A549 (cell line): ENCODE data around the gene FAF1.

ENCODE experiments used
- BHLHE40 ChIP-seq: IDR thresholded peaks from 2 replicates; pipeline ENCODE4 v1.6.1; 2012; ENCODE audit warnings: low read depth, low read length, inconsistent platforms
- EP300 ChIP-seq, 2 experiments: fragments of >200 bp; sonication (Bioruptor Twin); formaldehyde crosslinking; IDR thresholded peaks; 2 replicates in 1 of 2; 3 replicates in 1 of 2; pipeline ENCODE4 v1.6.1; 2016 to 2017
- POLR2A ChIP-seq: IDR thresholded peaks from 2 replicates; pipeline ENCODE4 v1.6.1; 2012; ENCODE audit warnings: mild to moderate bottlenecking, low read length
- TF ChIP-seq, protein P1 (sequence below): fragments of >200 bp; sonication (Bioruptor Twin); formaldehyde crosslinking; IDR thresholded peaks from 3 replicates; pipeline ENCODE4 v1.5.1; 2016
- TF ChIP-seq, protein P2 (sequence below): IDR thresholded peaks from 2 replicates; pipeline ENCODE4 v1.6.1; 2012
- TF ChIP-seq, protein P3 (sequence below): fragments of 150-350 bp; IDR thresholded peaks from 2 replicates; pipeline ENCODE4 v1.6.1; 2014; ENCODE audit warnings: low read depth, mild to moderate bottlenecking, low read length
- TF ChIP-seq, protein P4 (sequence below): IDR thresholded peaks from 2 replicates; pipeline ENCODE4 v1.6.1; 2012

DNA sequence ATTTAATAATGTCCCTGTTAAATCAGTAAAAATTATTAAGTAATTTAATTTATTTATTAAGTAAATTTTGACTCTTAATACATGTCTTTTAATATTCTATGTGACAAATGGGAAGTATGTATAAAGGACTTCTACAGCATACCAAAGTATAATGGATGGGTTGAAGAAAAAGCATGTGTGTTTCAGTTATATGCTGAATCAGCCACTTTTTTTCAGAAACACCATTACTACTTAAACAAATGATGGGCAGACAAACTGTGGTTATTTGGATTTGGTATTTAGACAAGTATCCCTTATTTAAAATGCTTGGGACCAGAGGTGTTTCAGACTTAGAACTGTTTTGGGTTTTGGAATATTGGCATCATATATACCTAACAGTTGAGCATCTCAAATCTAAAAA is 360.5 kb downstream of the FAF1 start:
- TF ChIP-seq, protein P1, sequence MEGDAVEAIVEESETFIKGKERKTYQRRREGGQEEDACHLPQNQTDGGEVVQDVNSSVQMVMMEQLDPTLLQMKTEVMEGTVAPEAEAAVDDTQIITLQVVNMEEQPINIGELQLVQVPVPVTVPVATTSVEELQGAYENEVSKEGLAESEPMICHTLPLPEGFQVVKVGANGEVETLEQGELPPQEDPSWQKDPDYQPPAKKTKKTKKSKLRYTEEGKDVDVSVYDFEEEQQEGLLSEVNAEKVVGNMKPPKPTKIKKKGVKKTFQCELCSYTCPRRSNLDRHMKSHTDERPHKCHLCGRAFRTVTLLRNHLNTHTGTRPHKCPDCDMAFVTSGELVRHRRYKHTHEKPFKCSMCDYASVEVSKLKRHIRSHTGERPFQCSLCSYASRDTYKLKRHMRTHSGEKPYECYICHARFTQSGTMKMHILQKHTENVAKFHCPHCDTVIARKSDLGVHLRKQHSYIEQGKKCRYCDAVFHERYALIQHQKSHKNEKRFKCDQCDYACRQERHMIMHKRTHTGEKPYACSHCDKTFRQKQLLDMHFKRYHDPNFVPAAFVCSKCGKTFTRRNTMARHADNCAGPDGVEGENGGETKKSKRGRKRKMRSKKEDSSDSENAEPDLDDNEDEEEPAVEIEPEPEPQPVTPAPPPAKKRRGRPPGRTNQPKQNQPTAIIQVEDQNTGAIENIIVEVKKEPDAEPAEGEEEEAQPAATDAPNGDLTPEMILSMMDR, result no peak
- TF ChIP-seq, protein P2, sequence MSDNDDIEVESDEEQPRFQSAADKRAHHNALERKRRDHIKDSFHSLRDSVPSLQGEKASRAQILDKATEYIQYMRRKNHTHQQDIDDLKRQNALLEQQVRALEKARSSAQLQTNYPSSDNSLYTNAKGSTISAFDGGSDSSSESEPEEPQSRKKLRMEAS, result no peak
- TF ChIP-seq POLR2A (no peak), EP300 (IDR thresholded peaks at IDR 0.05) (no peak), BHLHE40 (no peak)
- TF ChIP-seq, protein P3, sequence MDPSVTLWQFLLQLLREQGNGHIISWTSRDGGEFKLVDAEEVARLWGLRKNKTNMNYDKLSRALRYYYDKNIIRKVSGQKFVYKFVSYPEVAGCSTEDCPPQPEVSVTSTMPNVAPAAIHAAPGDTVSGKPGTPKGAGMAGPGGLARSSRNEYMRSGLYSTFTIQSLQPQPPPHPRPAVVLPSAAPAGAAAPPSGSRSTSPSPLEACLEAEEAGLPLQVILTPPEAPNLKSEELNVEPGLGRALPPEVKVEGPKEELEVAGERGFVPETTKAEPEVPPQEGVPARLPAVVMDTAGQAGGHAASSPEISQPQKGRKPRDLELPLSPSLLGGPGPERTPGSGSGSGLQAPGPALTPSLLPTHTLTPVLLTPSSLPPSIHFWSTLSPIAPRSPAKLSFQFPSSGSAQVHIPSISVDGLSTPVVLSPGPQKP, result no peak
- TF ChIP-seq, protein P4, sequence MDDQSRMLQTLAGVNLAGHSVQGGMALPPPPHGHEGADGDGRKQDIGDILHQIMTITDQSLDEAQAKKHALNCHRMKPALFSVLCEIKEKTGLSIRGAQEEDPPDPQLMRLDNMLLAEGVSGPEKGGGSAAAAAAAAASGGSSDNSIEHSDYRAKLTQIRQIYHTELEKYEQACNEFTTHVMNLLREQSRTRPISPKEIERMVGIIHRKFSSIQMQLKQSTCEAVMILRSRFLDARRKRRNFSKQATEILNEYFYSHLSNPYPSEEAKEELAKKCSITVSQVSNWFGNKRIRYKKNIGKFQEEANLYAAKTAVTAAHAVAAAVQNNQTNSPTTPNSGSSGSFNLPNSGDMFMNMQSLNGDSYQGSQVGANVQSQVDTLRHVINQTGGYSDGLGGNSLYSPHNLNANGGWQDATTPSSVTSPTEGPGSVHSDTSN, result no peak
